Mesothelial cell of epicardium (in vitro differentiated cells): ENCODE data around the gene LRWD1. TPM values are rescaled to one million over a fixed set of nuclear protein-coding genes. Genes with fewer than 3 reads are reported as not detected.
A peak's percentile ranks its signal among the peaks of the same experiment; 100 is the strongest.

Experiments used
- DNase-seq, 2 experiments: peaks; one replicate each; pipeline ENCODE4 v3.0.0; 2021; ENCODE audit warnings: low spot score in 2 of 2; ENCODE audit not compliant: unreplicated experiment in 2 of 2
- H3K27ac Mint-ChIP-seq: 2 replicates; pipeline ENCODE4 v1.8.0; 2021; ENCODE audit warnings: mixed read lengths
- H3K27me3 Mint-ChIP-seq: 2 replicates; pipeline ENCODE4 v1.8.0; 2021; ENCODE audit warnings: low read depth, mixed read lengths
- H3K36me3 Mint-ChIP-seq: 2 replicates; pipeline ENCODE4 v1.8.0; 2021; ENCODE audit warnings: mixed read lengths
- H3K4me1 Mint-ChIP-seq: 2 replicates; pipeline ENCODE4 v1.8.0; 2021; ENCODE audit warnings: mixed read lengths
- H3K4me3 Mint-ChIP-seq: 2 replicates; pipeline ENCODE4 v1.8.0; 2021; ENCODE audit warnings: mild to moderate bottlenecking, moderate library complexity, mixed read lengths
- H3K9me3 Mint-ChIP-seq: 2 replicates; pipeline ENCODE4 v1.8.0; 2021; ENCODE audit warnings: mixed read lengths
- CTCF ChIP-seq: fragments of 200-600 bp; sonication (generic); IDR thresholded peaks from one replicate; pipeline ENCODE4 v1.5.0; 2021; ENCODE audit warnings: antibody characterized with exemption; ENCODE audit not compliant: unreplicated experiment
- total RNA-seq: library from RNA; stranded (reverse); gene quantifications from 3 replicates; pipeline ENCODE4 v1.2.1, GENCODE V29; 2021

LRWD1 gene
- 19.2 to 21.1 TPM (median 19.2 TPM) in 3 replicates for total RNA-seq

GRCh38 chr7:102464577-102465280 is at the start of gene LRWD1, which contains the start of gene ALKBH4:
Gene LRWD1 (plus strand): TSS chr7:102464984. CDS start chr7:102465081, 97 bp downstream.
Gene ALKBH4 (minus strand): TSS chr7:102464863. CDS start chr7:102464836, 27 bp downstream.
- H3K27me3 Mint-ChIP-seq, result no peaks in the 10 kb centered on the region
- no peaks in the 10 kb centered on the region for H3K9me3 Mint-ChIP-seq
- TF ChIP-seq CTCF, result peak; percentile 22
- peak within 1 kb of the TSS; percentile 94 for H3K27ac Mint-ChIP-seq
- DNase-seq, result peak; percentile 89 to 94
- H3K36me3 Mint-ChIP-seq, result no peaks in the 10 kb centered on the region
- H3K4me1 Mint-ChIP-seq, result peaks cover 19% of the 10 kb centered on the region
- peak within 1 kb of the TSS; percentile 96 for H3K4me3 Mint-ChIP-seq

GRCh38 chr7:102415685-102416225 is 49.0 kb upstream of the LRWD1 start:
- no peak overlapping the region for H3K4me3 Mint-ChIP-seq
- DNase-seq, result no peak
- no peak overlapping the region for H3K27ac Mint-ChIP-seq
- peaks cover 46% of the 10 kb centered on the region for H3K36me3 Mint-ChIP-seq
- peaks cover under 1% of the 10 kb centered on the region for H3K9me3 Mint-ChIP-seq
- no peaks in the 10 kb centered on the region for H3K27me3 Mint-ChIP-seq
- H3K4me1 Mint-ChIP-seq, result no peaks in the 10 kb centered on the region
- TF ChIP-seq CTCF, result no peak

GRCh38 chr7:102416406-102416805 is 48.4 kb upstream of the LRWD1 start:
- no peaks in the 10 kb centered on the region for H3K9me3 Mint-ChIP-seq
- TF ChIP-seq CTCF, result no peak
- peaks cover 46% of the 10 kb centered on the region for H3K36me3 Mint-ChIP-seq

GRCh38 chr7:102417105-102417504 is 47.7 kb upstream of the LRWD1 start:
- no peak overlapping the region for H3K27ac Mint-ChIP-seq
- no peak overlapping the region for H3K4me3 Mint-ChIP-seq
- no peak for DNase-seq
- H3K9me3 Mint-ChIP-seq, result no peaks in the 10 kb centered on the region
- H3K4me1 Mint-ChIP-seq, result no peaks in the 10 kb centered on the region
- no peaks in the 10 kb centered on the region for H3K27me3 Mint-ChIP-seq
- peaks cover 42% of the 10 kb centered on the region for H3K36me3 Mint-ChIP-seq
- no peak for TF ChIP-seq CTCF

More at GRCh38 chr7:102416406-102416805, 48.4 kb upstream of the LRWD1 start:
- Mint-ChIP-seq H3K27me3 (no peaks in the 10 kb centered on the region), H3K4me1 (no peaks in the 10 kb centered on the region), H3K27ac (no peak overlapping the region), H3K4me3 (no peak overlapping the region)
- DNase-seq, result no peak

GRCh38 chr7:102418592-102418991 is 46.2 kb upstream of the LRWD1 start:
- Mint-ChIP-seq H3K9me3 (no peaks in the 10 kb centered on the region), H3K4me1 (no peaks in the 10 kb centered on the region), H3K4me3 (no peak overlapping the region), H3K36me3 (peaks cover 41% of the 10 kb centered on the region), H3K27me3 (no peaks in the 10 kb centered on the region), H3K27ac (no peak overlapping the region)
- no peak for DNase-seq
- TF ChIP-seq CTCF, result no peak
